Subcutaneous abdominal adipose tissue (tissue), 5 donors: Measurements from ENCODE around the gene PITPNB.

ENCODE experiments used
- H3K27ac ChIP-seq: one replicate; pipeline ENCODE4 v1.7.0; 2013; ENCODE audit warnings: low read depth, mild to moderate bottlenecking, inconsistent platforms, low read length, moderate library complexity
- H3K27me3 ChIP-seq, 5 donors: one replicate each; pipeline ENCODE4 v1.7.0; 2013; ENCODE audit warnings: low read length in 5 of 5, inconsistent platforms in 1 of 5; ENCODE audit not compliant: control insufficient read depth in 5 of 5, insufficient read depth in 4 of 5
- H3K36me3 ChIP-seq, 5 donors: one replicate each; pipeline ENCODE4 v1.7.0; 2013; ENCODE audit warnings: low read length in 5 of 5; ENCODE audit not compliant: control insufficient read depth in 5 of 5, insufficient read depth in 5 of 5
- H3K4me1 ChIP-seq, 5 donors: one replicate each; pipeline ENCODE4 v1.7.0; 2013; ENCODE audit warnings: low read length in 5 of 5, mild to moderate bottlenecking in 3 of 5, moderate library complexity in 1 of 5; ENCODE audit not compliant: control insufficient read depth in 5 of 5, insufficient read depth in 5 of 5
- H3K4me3 ChIP-seq, 5 donors: one replicate each; pipeline ENCODE4 v1.7.0; 2013; ENCODE audit warnings: low read length in 5 of 5, low read depth in 1 of 5
- H3K9ac ChIP-seq, 5 donors: one replicate each; pipeline ENCODE4 v1.7.0; 2013; ENCODE audit warnings: low read length in 5 of 5, mild to moderate bottlenecking in 4 of 5, moderate library complexity in 3 of 5
- H3K9me3 ChIP-seq, 5 donors: one replicate each; pipeline ENCODE4 v1.7.0; 2013; ENCODE audit warnings: low read length in 5 of 5; ENCODE audit not compliant: control insufficient read depth in 5 of 5
- donor health status: healthy.
- donor health status: healthy.
- donor health status: healthy.
- donor health status: healthy.
- donor health status: healthy.

Gene PITPNB

GRCh38 chr22:27848005-27848404, 71.1 kb downstream of the PITPNB start:
- Histone ChIP-seq H3K36me3 (peaks cover 9 to 49% (median 41%) of the 10 kb centered on the region in 5 donors), H3K4me3 (no peak overlapping the region), H3K27me3 (no peaks in the 10 kb centered on the region), H3K9me3 (no peaks in the 10 kb centered on the region), H3K27ac (no peak overlapping the region), H3K9ac (no peak overlapping the region), H3K4me1 (peaks cover 4 to 20% (median 13%) of the 10 kb centered on the region in 5 donors)

DNA sequence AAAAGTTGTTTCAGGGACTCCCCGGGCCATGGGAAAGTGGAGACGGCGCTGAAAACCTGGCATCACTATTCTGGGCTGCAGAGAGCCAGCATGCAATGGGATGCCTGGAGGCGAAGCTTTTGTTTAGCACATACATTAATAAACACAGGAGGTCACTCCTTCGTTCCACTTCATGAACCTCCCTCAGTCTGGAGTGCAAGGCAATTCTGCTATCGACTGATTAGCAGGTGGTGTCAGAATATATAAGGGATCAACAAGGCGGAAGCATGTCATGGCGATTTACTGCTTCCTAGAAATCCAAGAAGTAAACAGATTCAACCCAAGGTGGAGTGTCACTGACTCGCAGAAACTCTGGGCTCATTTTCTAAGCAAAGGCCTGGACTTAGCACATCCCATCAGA, 72.1 kb downstream of the PITPNB start:
- H3K27ac ChIP-seq, result no peak overlapping the region
- peaks cover 4 to 30% (median 23%) of the 10 kb centered on the region in 5 donors for H3K4me1 ChIP-seq
- H3K36me3 ChIP-seq, result peaks cover 6 to 42% (median 33%) of the 10 kb centered on the region in 5 donors
- no peaks in the 10 kb centered on the region for H3K9me3 ChIP-seq
- no peak overlapping the region for H3K9ac ChIP-seq
- no peaks in the 10 kb centered on the region for H3K27me3 ChIP-seq
- H3K4me3 ChIP-seq, result no peak overlapping the region

DNA sequence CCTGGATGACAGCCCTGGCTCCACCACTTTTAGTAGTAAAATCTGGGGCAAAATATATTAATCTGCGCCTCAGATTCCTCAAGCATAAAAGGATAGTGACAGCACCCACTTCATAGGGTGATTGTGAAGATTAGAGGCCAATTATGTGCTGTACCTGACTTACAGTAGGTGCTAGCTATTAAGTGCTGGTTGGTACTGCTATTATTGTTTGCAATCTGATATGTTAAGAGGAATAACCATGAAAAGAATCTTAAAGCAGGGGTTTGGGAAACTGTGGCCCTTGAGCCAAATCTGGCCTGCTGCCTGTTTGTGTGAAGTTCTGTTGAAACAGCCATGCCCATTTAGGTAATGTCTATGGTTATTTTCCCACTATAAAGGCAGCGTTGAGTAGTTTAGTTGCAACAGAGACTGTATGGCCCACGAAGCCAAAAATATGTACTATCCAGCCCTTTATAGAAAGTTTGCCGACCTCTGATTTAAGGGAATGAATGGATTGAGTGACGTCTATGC, 72.8 kb downstream of the PITPNB start:
- H3K9ac ChIP-seq, result no peak overlapping the region
- H3K27ac ChIP-seq, result no peak overlapping the region
- no peaks in the 10 kb centered on the region for H3K9me3 ChIP-seq
- peaks cover 3 to 39% (median 28%) of the 10 kb centered on the region in 5 donors for H3K36me3 ChIP-seq
- H3K4me1 ChIP-seq, result peaks cover 4 to 30% (median 23%) of the 10 kb centered on the region in 5 donors
- H3K4me3 ChIP-seq, result no peak overlapping the region
- no peaks in the 10 kb centered on the region for H3K27me3 ChIP-seq

GRCh38 chr22:27845644-27846043, 73.4 kb downstream of the PITPNB start:
- no peak overlapping the region for H3K27ac ChIP-seq
- H3K4me1 ChIP-seq, result peaks cover 4 to 29% (median 23%) of the 10 kb centered on the region in 5 donors
- no peaks in the 10 kb centered on the region for H3K27me3 ChIP-seq
- no peak overlapping the region for H3K9ac ChIP-seq
- H3K36me3 ChIP-seq, result peaks cover 0 to 42% (median 28%) of the 10 kb centered on the region in 5 donors
- H3K4me3 ChIP-seq, result no peak overlapping the region
- no peaks in the 10 kb centered on the region for H3K9me3 ChIP-seq

DNA sequence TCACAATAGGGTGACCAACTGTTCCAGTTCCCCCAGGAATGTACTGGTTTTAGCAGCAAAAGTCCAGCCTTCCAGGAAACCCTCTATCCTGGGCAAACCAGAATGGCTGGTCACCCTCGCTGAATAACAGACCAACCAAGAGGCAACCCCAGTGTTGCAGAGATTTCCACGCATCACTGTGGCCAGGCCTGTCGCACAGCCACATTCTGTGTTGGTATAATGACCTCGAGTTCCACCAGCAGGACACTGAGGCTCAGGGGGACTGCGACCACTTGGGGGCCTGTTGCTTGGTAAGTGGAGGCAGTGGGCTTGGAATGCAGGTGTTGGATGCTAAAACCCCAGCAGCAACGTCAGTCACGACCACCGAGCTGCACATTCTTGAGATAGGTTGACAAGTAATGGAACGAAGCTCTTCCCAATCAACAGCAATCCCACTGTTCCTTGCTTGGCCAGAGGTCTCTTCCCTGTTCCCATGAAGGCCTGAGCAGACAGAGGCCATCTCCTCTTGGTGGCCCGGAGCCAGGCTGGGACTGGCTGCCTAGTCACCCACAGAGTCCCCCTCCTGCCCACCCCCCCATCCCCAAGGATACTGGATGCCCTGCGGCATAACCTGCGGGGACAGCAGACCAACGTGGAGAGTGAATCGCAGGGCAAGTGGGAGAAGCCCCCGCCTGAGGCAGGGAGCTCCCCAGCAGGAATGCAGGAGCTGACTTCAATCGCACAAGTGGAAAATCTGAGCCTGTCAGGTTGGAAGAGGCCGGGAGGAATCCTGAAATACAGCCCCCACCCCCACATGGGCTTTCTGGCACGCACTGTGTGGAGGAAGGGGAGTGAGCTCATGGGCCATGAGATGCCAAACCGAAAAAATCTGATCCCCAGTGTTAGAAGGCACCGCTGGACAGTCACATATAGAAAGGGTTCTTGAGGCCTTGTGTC, 74.1 kb downstream of the PITPNB start:
- Histone ChIP-seq H3K27me3 (no peaks in the 10 kb centered on the region), H3K4me1 (peaks cover 2 to 22% (median 17%) of the 10 kb centered on the region in 5 donors), H3K27ac (no peak overlapping the region), H3K9me3 (no peaks in the 10 kb centered on the region), H3K9ac (no peak overlapping the region), H3K4me3 (no peak overlapping the region), H3K36me3 (peaks cover 0 to 43% (median 22%) of the 10 kb centered on the region in 5 donors)

- H3K36me3 ChIP-seq, result peaks cover 0 to 43% (median 22%) of the 10 kb centered on the region in 5 donors
- no peak overlapping the region for H3K9ac ChIP-seq
- H3K9me3 ChIP-seq, result no peaks in the 10 kb centered on the region
- H3K27me3 ChIP-seq, result no peaks in the 10 kb centered on the region
- no peak overlapping the region for H3K4me3 ChIP-seq
- no peak overlapping the region for H3K27ac ChIP-seq
- H3K4me1 ChIP-seq, result peaks cover 0 to 16% (median 11%) of the 10 kb centered on the region in 5 donors
Observed at GRCh38 chr22:27844256-27844655, 74.8 kb downstream of the PITPNB start.

DNA sequence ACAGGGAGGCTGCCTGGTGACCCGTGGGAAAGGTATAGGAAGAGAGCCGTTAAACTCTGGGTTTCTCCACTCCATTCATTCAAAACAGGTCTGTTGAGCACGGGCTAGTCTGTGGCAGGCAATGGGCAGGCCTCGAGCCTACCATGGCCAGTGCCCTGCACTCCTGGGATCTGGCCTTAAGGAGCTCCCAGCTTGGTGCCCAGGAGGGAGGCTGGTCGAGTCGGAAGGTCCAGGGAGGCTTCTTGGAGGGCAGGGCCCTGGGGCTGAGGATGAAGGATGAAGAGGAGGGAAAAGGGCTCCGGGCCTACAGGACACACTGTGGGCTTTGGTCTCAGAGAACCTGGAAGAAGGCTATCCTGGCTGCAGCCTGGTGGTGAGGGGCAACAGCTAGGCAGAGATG, 75.6 kb downstream of the PITPNB start:
- H3K27ac ChIP-seq, result no peak overlapping the region
- no peak overlapping the region for H3K9ac ChIP-seq
- no peaks in the 10 kb centered on the region for H3K27me3 ChIP-seq
- H3K36me3 ChIP-seq, result peaks cover 0 to 42% (median 16%) of the 10 kb centered on the region in 5 donors
- peaks cover 0 to 16% (median 11%) of the 10 kb centered on the region in 5 donors for H3K4me1 ChIP-seq
- no peak overlapping the region for H3K4me3 ChIP-seq
- H3K9me3 ChIP-seq, result no peaks in the 10 kb centered on the region

DNA sequence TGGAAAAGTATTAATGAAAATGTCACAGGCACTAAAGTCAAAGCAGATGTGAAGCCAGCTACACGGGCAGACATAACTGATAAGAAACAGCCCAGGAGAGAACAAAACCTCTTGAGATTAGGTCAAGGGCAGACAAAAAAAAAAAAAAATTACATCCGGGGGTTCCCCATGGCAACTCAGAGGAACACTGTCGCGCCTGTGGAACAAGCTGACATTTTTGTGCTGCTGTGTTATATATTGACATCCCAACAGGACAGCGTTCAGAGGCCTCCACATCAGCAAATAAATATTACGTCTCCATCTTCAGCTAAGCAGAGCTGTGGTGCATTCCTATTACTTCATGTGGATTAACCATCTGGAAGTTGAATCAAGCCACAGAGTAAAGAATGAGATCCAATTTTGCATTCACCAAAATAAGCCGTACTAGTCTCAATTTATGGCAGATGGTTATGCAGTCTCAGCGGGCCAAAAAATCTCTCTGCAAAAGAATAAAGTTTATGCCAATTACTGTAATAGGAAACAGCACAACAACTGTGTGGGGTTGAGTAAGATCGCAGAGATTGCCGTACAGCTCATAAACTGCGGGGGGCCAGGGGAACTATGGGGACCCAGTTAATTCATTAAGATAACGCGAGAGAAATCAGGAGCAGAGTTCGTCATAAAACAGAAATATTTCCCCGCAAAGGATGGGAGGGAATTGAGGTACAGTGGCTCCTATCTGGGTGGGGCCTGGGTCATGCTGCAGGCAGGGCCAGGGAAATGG, 76.2 kb downstream of the PITPNB start:
- Histone ChIP-seq H3K36me3 (peaks cover 0 to 36% (median 13%) of the 10 kb centered on the region in 5 donors), H3K27ac (no peak overlapping the region), H3K4me1 (peaks cover 0 to 16% (median 11%) of the 10 kb centered on the region in 5 donors), H3K27me3 (no peaks in the 10 kb centered on the region), H3K4me3 (no peak overlapping the region), H3K9me3 (no peaks in the 10 kb centered on the region), H3K9ac (no peak overlapping the region)

DNA sequence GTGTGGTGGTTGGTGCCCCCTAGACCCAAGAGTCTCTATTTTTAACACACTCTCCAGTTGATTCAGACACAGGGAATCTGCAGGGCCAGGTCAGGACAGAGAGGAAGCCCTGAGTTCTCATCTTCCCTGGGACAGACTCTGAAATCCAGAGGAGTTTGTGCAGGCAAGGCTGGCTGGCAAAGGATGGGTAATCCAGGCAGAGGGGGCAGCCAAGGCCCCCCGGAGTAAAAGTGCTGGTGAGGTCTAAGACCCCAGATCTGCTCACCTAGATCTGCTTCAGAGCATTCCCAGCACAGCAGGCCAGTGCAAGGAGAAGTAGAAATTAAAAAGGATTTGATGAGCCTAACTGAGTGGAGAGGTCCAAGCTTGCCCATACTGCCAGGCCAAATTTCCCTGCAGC, 76.9 kb downstream of the PITPNB start:
- Histone ChIP-seq H3K36me3 (peaks cover 0 to 32% (median 9%) of the 10 kb centered on the region in 5 donors), H3K4me3 (no peak overlapping the region), H3K27ac (no peak overlapping the region), H3K4me1 (peaks cover 0 to 16% (median 11%) of the 10 kb centered on the region in 5 donors), H3K9me3 (peaks cover 0 to 3% (median 0%) of the 10 kb centered on the region in 5 donors), H3K27me3 (no peaks in the 10 kb centered on the region), H3K9ac (no peak overlapping the region)
